NCI-H345 (cell line): ENCODE results near the gene NFXL1.

Source experiments
- DNase-seq: peaks from one replicate; lab custom pipeline; 2025; lab: John Stamatoyannopoulos, UW

Gene NFXL1

GRCh38 chr4:47831026-47831679 lies 83.2 kb downstream of the NFXL1 start:
- DNase-seq = peak; percentile 50

GRCh38 chr4:47830265-47831025 lies 83.9 kb downstream of the NFXL1 start:
- DNase-seq = no peak

GRCh38 chr4:47829438-47829837 lies 84.9 kb downstream of the NFXL1 start:
- DNase-seq = no peak

GRCh38 chr4:47827343-47828047 lies 86.9 kb downstream of the NFXL1 start:
- no peak for DNase-seq

- DNase-seq = no peak
Observed at GRCh38 chr4:47824840-47825239, 89.5 kb downstream of the NFXL1 start.

- no peak for DNase-seq
Observed at GRCh38 chr4:47819178-47819577, 95.2 kb downstream of the NFXL1 start.

GRCh38 chr4:47817275-47817674 lies 97.1 kb downstream of the NFXL1 start:
- no peak for DNase-seq

GRCh38 chr4:47816748-47817147 lies 97.6 kb downstream of the NFXL1 start:
- no peak for DNase-seq

- no peak for DNase-seq
Observed at GRCh38 chr4:47814618-47815295, 99.6 kb downstream of the NFXL1 start.

GRCh38 chr4:47809654-47810203 lies 104.7 kb downstream of the NFXL1 start:
- DNase-seq = no peak

- no peak for DNase-seq
Observed at GRCh38 chr4:47804598-47804997, 109.8 kb downstream of the NFXL1 start.

- no peak for DNase-seq
Observed at GRCh38 chr4:47801481-47802002, 112.8 kb downstream of the NFXL1 start.

- no peak for DNase-seq
Observed at GRCh38 chr4:47798165-47798564, 116.2 kb downstream of the NFXL1 start.
